Measurements from ENCODE around the gene PSMC1. TPM values are rescaled to one million over a fixed set of nuclear protein-coding genes. Genes with fewer than 3 reads are reported as not detected.

The PSMC1 gene
- polyA plus RNA-seq, 2 of the 4 experiments (the other 2 are of a cell fraction) = 328 to 336 TPM

DNA sequence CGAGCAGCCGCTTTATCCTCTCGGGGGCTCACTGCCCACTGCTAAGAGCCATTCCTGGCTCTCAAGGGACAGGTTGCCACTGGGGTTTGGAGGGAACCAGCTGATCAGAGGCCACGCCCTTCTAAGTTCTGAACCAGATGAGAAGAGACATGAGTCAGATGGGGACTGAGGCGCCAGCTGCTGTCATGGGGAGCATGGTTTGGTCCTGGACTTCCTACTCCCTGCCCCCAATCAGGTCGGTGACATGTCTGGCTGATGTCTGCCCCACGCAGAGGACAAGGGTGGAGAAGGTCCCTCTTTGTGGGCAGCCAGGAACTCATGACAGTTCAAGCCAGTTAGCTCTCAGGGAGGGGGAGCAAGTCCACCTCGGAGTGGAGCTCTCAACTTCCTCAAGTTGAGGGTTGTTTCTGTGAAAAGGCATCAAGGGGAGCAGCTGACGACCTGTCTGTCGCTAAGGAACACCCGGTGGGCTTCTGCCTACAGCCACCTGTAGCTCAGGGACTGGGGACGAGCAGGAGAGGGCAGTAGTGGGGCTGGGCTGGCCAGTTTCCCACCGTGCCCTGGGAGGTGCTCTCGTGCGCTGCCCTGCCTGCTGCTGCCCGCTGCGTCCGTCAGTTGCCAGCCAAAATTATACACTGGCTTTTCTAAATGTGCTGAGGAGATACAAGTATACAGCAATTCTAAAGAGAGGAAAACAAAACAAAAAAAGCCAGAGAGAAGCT, 20.5 kb downstream of the PSMC1 start (continued):
- TF ChIP-seq MAZ (IDR thresholded peaks at IDR 0.05; ENCODE audit: borderline replicate concordance, low read depth, low read length) (no peak), ZFP36 (IDR thresholded peaks at IDR 0.05; ENCODE audit: borderline replicate concordance, partially characterized antibody) (no peak)

DNA sequence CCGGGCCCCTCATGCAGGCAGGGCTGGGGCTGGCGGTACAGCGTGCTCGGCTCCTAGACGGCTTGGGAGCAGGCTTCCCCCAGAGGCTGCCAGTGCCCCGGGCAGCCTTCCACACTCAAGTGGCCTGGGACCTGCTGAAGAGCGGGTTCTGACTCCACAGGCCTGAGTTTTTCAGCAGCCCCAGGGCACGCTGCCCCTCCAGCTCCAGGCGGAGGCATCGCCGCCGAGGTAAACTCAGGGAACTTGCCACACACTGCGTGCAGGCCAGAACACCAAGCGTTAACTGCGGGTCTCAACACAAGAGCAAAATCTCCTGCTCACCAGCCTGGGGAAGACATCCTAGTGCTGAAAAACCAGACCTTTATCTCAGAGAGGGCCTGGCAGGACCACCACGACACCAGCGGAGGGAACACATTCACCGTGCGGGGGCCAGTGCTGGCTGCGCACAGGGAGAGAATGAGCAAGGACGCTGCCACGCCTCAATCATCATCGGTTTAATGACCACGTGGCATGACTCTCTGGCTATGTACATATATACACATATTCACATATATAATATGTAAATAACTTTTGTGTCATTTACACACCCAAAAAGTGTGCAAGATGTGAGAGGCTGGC, 21.3 kb downstream of the PSMC1 start:
- DNase-seq (ENCODE audit: low read depth in 1 of 2, low spot score in 1 of 2) (no peak), FAIRE-seq (no peak), ATAC-seq (peak in 1 of 2 experiments; percentile 10; a peak in 1 of 6 replicates)
- ChIA-PET CTCF (interaction anchor here (0.7 to 1.5 kb wide), 6 partner anchors 12 to 480 kb away, joined by 3 read pairs; no protein-coding TSS in a partner anchor), POLR2A (no interaction called here)
- Histone ChIP-seq H3K4me2 (no peak overlapping the region), H3K4me3 (no peak overlapping the region), H3K27ac (no peak overlapping the region), H3K4me1 (peaks cover 5% of the 10 kb centered on the region; the same call in 1 of the 3 replicates), H3K9me3 (no peaks in the 10 kb centered on the region)
- 91% methylated on average over 19 of the region's 24 CpGs for WGBS (ENCODE audit: missing lambda C conversion rate)
- TF ChIP-seq RAD21 (conservative IDR thresholded peaks at IDR 0.05 in 1 of 2, IDR thresholded peaks at IDR 0.05 in 1 of 2) = no peak
- TF ChIP-seq ZFP36 (IDR thresholded peaks at IDR 0.05; ENCODE audit: borderline replicate concordance, partially characterized antibody) = no peak
- no peak for TF ChIP-seq ESRRA (IDR thresholded peaks at IDR 0.05; ENCODE audit: borderline replicate concordance, low read length)
- TF ChIP-seq BCL3 (IDR thresholded peaks at IDR 0.05) = no peak
- TF ChIP-seq JUNB (IDR thresholded peaks at IDR 0.05) = no peak
- TF ChIP-seq, protein P1, sequence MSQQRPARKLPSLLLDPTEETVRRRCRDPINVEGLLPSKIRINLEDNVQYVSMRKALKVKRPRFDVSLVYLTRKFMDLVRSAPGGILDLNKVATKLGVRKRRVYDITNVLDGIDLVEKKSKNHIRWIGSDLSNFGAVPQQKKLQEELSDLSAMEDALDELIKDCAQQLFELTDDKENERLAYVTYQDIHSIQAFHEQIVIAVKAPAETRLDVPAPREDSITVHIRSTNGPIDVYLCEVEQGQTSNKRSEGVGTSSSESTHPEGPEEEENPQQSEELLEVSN (IDR thresholded peaks at IDR 0.05; ENCODE audit: borderline replicate concordance, low read depth) = no peak
- TF ChIP-seq NFE2L2 (conservative IDR thresholded peaks at IDR 0.05; ENCODE audit: low read length) = no peak
- no peak for TF ChIP-seq FOXS1 (CRISPR knock-in tag; IDR thresholded peaks at IDR 0.05)
- TF ChIP-seq, protein P2, sequence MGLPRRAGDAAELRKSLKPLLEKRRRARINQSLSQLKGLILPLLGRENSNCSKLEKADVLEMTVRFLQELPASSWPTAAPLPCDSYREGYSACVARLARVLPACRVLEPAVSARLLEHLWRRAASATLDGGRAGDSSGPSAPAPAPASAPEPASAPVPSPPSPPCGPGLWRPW (IDR thresholded peaks at IDR 0.05) = no peak
- TF ChIP-seq TFCP2L1 (CRISPR knock-in tag; IDR thresholded peaks at IDR 0.05) = no peak
- no peak for TF ChIP-seq PBX3 (IDR thresholded peaks at IDR 0.05)
- no peak for TF ChIP-seq FOSL2 (IDR thresholded peaks at IDR 0.05)
- no peak for TF ChIP-seq FOSL2 (CRISPR knock-in tag; IDR thresholded peaks at IDR 0.05)

GRCh38 chr14:90278199-90279175, 22.1 kb downstream of the PSMC1 start:
- CTCF ChIA-PET = interaction anchor here (0.7 to 1.5 kb wide), 7 partner anchors 11 to 480 kb away, joined by 3 to 4 read pairs (median 3); partner anchors contain the start of gene PSMC1
- POLR2A ChIA-PET = no interaction called here
- no peak overlapping the region for H3K27ac ChIP-seq
- H3K4me2 ChIP-seq = no peak overlapping the region
- H3K4me3 ChIP-seq = no peak overlapping the region
- 91% methylated on average over 33 of the region's 35 CpGs for WGBS (ENCODE audit: missing lambda C conversion rate)
- TF ChIP-seq CTCF (IDR thresholded peaks at IDR 0.05) (no peak), KDM5A (IDR thresholded peaks at IDR 0.05) (no peak), NPAS2 (CRISPR knock-in tag; IDR thresholded peaks at IDR 0.05; ENCODE audit: borderline replicate concordance) (no peak), ZC3H11A (IDR thresholded peaks at IDR 0.05) (no peak), HEYL (CRISPR knock-in tag; IDR thresholded peaks at IDR 0.05) (no peak), ZNF302 (CRISPR knock-in tag; IDR thresholded peaks at IDR 0.05) (no peak), SMC3 (IDR thresholded peaks at IDR 0.05) (no peak), PBX3 (IDR thresholded peaks at IDR 0.05) (no peak)
- H3K9me3 ChIP-seq = no peaks in the 10 kb centered on the region
- H3K4me1 ChIP-seq = peaks cover 5% of the 10 kb centered on the region; the same call in 1 of the 3 replicates
- no peak for ATAC-seq
- DNase-seq (ENCODE audit: low read depth in 1 of 2, low spot score in 1 of 2) = no peak
- no peak for FAIRE-seq
